ENCODE measurements around the gene FOSB. TPM values are rescaled to one million over a fixed set of nuclear protein-coding genes. Genes with fewer than 3 reads are reported as not detected.

The FOSB gene
- total RNA-seq, 1 donor, result 0.81 TPM

GRCh38 chr19:45442778-45443461 lies 24.9 kb upstream of the FOSB start:
- DNase-seq (ENCODE audit: low read depth), result peak; percentile 27
- H3K4me3 ChIP-seq (ENCODE audit: low read depth, low read length), result peak overlapping the region; percentile 59
- no peak for TF ChIP-seq CTCF (IDR thresholded peaks at IDR 0.05; ENCODE audit: insufficient read depth, low read length)

GRCh38 chr19:45443462-45444317 lies 24.1 kb upstream of the FOSB start:
- DNase-seq (ENCODE audit: low read depth), result peak; percentile 81
- TF ChIP-seq CTCF (IDR thresholded peaks at IDR 0.05; ENCODE audit: insufficient read depth, low read length), result no peak

GRCh38 chr19:45444318-45445041 lies 23.3 kb upstream of the FOSB start:
- DNase-seq (ENCODE audit: low read depth), result peak; percentile 64
- no peak for TF ChIP-seq CTCF (IDR thresholded peaks at IDR 0.05; ENCODE audit: insufficient read depth, low read length)
- H3K4me3 ChIP-seq (ENCODE audit: low read depth, low read length), result peak overlapping the region; percentile 31

More at GRCh38 chr19:45443462-45444317, 24.1 kb upstream of the FOSB start:
- peak overlapping the region; percentile 59 for H3K4me3 ChIP-seq (ENCODE audit: low read depth, low read length)

- DNase-seq (ENCODE audit: low read depth), result no peak
- no peak for TF ChIP-seq CTCF (IDR thresholded peaks at IDR 0.05; ENCODE audit: insufficient read depth, low read length)
- no peak overlapping the region for H3K4me3 ChIP-seq (ENCODE audit: low read depth, low read length)
These were observed 22.7 kb upstream of the FOSB start for GRCh38 chr19:45445139-45445538.

- DNase-seq (ENCODE audit: low read depth), result peak; percentile 56
- H3K4me3 ChIP-seq (ENCODE audit: low read depth, low read length), result no peak overlapping the region
- peak; percentile 23 for TF ChIP-seq CTCF (IDR thresholded peaks at IDR 0.05; ENCODE audit: insufficient read depth, low read length)
These were observed 21.5 kb upstream of the FOSB start for GRCh38 chr19:45446295-45446694.

GRCh38 chr19:45446944-45447343 lies 20.9 kb upstream of the FOSB start:
- DNase-seq (ENCODE audit: low read depth), result peak; percentile 83
- no peak overlapping the region for H3K4me3 ChIP-seq (ENCODE audit: low read depth, low read length)
- TF ChIP-seq CTCF (IDR thresholded peaks at IDR 0.05; ENCODE audit: insufficient read depth, low read length), result no peak
